Urinary bladder (tissue), 4 donors: Measurements from ENCODE around the gene B3GALT5. TPM values are rescaled to one million over a fixed set of nuclear protein-coding genes. Genes with fewer than 3 reads are reported as not detected.
A peak's percentile ranks its signal among the peaks of the same experiment; 100 is the strongest.

ENCODE experiments used
- DNase-seq: peaks from one replicate; pipeline ENCODE4 v3.0.0-alpha.2; 2015; ENCODE audit errors: extremely low spot score
- H3K27ac ChIP-seq: one replicate; pipeline ENCODE4 v1.5.1; 2013; ENCODE audit warnings: low read depth, mild to moderate bottlenecking, moderate library complexity
- H3K36me3 ChIP-seq: one replicate; pipeline ENCODE4 v1.6.1; 2013; ENCODE audit warnings: mild to moderate bottlenecking, moderate library complexity; ENCODE audit not compliant: insufficient read depth
- H3K4me1 ChIP-seq: one replicate; pipeline ENCODE4 v1.6.1; 2013; ENCODE audit warnings: mild to moderate bottlenecking, moderate library complexity; ENCODE audit not compliant: insufficient read depth
- H3K4me3 ChIP-seq: one replicate; pipeline ENCODE4 v1.5.1; 2013; ENCODE audit warnings: low read depth, low read length
- WGBS: extraction: QIAGEN DNeasy Blood & Tissue Kit; methylation state at CpG from one replicate; pipeline ENCODE4 v1.1.7; 2013; 5-methylcytosine and 5-hydroxymethylcytosine counted together
- polyA plus RNA-seq: library from polyadenylated mRNA; stranded (reverse); fragments of 200-250 nt; gene quantifications from one replicate; pipeline ENCODE4 v1.2.3, GENCODE V29; 2013
- total RNA-seq: library from RNA; depleted of rRNA; stranded (reverse); fragments of >200 nt; gene quantifications from one replicate; pipeline ENCODE4 v1.2.3, GENCODE V29; 2014
- donor health status: healthy with polysubstance abuse.
- donor health status: healthy.

Gene B3GALT5
- total and polyA plus RNA-seq, 2 donors: 0.18 to 2.0 TPM

DNA sequence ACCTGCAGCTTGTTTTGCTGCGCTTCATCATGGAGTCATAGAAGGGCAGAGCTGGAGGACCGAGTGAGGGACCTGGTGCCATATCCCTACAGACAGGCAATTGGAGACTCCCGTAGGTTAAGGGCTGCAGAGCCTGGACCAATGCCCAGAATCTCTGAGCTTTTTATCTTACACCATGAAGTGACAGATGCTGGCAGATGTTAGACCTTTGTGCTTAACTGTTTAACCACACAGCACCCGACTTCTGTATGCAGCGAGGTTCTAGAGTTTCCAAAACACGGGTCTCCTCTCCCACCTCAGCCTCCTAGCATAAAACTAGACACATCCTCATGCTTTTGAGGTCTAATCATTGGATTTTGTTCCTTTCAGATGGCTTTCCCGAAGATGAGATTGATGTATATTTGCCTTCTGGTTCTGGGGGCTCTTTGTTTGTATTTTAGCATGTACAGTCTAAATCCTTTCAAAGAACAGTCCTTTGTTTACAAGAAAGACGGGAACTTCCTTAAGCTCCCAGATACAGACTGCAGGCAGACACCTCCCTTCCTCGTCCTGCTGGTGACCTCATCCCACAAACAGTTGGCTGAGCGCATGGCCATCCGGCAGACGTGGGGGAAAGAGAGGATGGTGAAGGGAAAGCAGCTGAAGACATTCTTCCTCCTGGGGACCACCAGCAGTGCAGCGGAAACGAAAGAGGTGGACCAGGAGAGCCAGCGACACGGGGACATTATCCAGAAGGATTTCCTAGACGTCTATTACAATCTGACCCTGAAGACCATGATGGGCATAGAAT is 47.6 kb downstream of the B3GALT5 start:
- H3K27ac ChIP-seq: no peak overlapping the region
- H3K36me3 ChIP-seq: no peaks in the 10 kb centered on the region
- no peak overlapping the region for H3K4me3 ChIP-seq
- H3K4me1 ChIP-seq: no peaks in the 10 kb centered on the region
- 10% methylated on average over 17 of the region's 17 CpGs for WGBS
- DNase-seq: peak; percentile 70

DNA sequence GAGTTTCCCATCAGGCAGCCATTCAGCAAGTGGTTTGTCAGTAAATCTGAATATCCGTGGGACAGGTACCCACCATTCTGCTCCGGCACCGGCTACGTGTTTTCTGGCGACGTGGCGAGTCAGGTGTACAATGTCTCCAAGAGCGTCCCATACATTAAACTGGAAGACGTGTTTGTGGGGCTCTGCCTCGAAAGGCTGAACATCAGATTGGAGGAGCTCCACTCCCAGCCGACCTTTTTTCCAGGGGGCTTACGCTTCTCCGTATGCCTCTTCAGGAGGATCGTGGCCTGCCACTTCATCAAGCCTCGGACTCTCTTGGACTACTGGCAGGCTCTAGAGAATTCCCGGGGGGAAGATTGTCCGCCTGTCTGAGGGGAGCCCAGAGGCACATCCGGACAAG is 48.4 kb downstream of the B3GALT5 start:
- DNase-seq: no peak
- WGBS: 96% methylated on average over 18 of the region's 18 CpGs
- H3K4me3 ChIP-seq: no peak overlapping the region
- H3K4me1 ChIP-seq: no peaks in the 10 kb centered on the region
- H3K36me3 ChIP-seq: no peaks in the 10 kb centered on the region
- H3K27ac ChIP-seq: no peak overlapping the region

DNA sequence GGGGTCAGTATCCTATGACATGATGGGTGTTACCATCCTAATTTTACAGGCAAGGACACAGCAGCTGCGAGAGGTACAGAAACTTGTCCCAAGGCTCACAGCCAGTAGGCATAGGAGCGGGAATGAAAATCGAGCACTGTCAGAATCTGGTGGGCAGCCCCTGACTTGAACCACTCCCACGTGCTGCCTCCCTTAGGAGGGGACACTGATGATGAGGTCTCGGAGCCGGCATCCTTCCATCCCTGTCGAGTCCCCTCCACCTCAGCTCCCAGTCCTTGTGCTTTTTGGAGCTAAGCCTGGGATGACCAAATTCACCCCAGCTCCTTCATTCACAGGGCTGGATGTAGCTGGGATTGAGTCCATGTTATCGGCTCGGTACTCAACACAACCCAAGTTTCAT is 49.0 kb downstream of the B3GALT5 start:
- Histone ChIP-seq H3K4me1 (no peaks in the 10 kb centered on the region), H3K27ac (no peak overlapping the region), H3K36me3 (no peaks in the 10 kb centered on the region), H3K4me3 (no peak overlapping the region)
- 95% methylated on average over 9 of the region's 9 CpGs for WGBS
- no peak for DNase-seq

DNA sequence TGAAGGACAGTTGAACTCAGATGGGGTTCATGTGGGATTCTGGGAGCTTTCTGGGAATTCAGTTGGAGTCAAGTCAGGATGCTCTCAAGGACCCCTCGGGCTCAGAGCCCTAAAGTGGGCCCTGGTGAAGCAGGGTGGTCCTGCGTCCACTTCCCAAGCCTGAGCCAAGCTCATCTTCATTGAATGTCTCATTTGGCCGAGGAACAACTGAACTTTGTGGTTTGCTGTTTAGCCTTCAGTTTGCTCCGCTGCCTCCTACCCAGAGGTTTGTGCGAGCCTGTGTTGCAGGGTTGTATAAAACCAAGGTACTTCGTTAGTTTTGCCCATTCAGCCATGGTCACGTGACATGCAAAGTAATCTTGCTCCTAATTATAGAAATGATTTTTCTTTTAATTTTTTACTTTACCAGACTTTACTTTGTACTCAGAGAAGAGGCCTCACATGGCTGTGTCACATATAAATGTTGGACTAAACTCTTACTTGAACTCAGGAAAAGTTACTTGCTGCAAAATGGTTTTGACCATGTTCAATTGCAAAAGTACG is 49.7 kb downstream of the B3GALT5 start:
- H3K4me1 ChIP-seq: no peaks in the 10 kb centered on the region
- no peaks in the 10 kb centered on the region for H3K36me3 ChIP-seq
- no peak for DNase-seq
- H3K4me3 ChIP-seq: no peak overlapping the region
- 91% methylated on average over 8 of the region's 8 CpGs for WGBS
- no peak overlapping the region for H3K27ac ChIP-seq

DNA sequence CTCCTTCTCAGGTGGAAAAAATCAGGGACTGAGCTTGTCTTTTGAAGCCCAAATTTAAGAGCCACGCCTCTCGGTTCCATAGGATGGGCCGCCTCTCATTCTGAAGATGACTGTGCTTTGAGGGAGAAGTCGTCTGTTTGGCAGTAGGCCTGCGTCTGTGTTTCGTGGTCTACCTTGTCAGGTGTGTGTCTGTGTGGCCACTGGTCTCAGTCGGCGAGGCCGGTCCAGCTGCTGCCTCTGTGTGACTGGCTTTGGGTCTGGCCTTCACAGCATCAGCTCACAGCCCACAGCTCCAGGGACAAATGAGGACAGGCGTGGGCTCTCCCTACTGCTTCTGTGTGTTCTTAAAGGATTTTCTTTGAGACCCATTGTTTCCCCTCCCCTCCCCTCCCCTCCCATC is 50.3 kb downstream of the B3GALT5 start:
- WGBS: 92% methylated on average over 10 of the region's 10 CpGs
- Histone ChIP-seq H3K4me3 (no peak overlapping the region), H3K4me1 (no peaks in the 10 kb centered on the region), H3K27ac (no peak overlapping the region), H3K36me3 (no peaks in the 10 kb centered on the region)
- no peak for DNase-seq

DNA sequence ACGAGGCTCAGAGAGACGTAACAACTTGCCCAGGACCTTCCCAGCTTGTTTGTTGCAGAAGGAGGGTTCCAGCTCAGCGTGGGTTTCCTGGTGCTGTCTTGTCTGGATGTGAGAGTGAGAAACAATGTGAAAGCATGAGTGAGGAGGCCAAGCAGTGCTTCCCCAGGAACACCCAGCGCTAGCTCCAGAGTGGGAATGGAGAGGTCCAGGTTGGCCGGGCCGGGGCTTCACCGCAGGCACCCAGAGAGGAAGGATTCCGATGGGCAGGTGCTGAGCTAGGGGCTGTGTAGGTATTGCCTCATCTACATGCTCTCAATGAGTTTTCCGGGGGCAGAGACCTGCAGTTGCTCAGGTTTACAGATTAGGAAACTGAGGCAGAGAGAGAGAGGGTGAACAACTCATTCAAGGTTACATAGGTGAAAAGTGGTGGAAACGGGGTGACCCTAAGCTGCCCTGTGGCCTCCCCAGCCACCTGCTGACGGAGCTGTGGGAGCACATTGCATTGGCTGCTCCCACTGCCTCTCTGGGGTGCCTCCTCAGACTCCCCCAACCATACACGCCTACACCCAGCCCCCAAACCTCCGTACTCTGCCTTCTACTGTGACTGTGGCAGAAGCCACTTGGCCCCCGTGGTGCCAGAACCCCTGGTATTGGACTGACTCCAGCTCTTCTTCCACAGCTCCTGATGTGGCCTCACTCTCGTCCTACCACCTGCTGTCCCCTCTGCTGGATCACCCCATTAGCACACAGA is 51.2 kb downstream of the B3GALT5 start:
- 92% methylated on average over 15 of the region's 15 CpGs for WGBS
- Histone ChIP-seq H3K4me3 (no peak overlapping the region), H3K4me1 (no peaks in the 10 kb centered on the region), H3K27ac (no peak overlapping the region), H3K36me3 (no peaks in the 10 kb centered on the region)
- DNase-seq: no peak

DNA sequence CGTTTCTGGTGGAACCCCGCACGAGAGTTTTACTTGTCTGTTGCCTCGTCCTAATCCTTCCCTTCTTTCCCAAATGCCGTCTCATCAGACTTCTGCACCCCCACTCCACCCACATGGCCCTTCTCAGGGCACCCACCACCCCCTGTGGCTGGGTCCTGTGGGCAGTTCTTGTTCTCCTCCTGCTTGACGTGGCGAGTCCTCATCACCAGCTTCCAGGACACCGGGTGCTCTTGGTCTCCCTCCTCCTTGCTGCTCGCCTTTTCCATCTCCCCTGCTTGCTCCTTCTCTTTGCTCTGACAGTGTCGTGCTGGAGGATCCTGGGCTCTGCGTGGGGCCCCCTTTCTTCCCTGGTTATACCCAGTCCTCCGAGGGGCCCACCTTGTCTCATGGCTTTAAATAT is 51.8 kb downstream of the B3GALT5 start:
- WGBS: 94% methylated on average over 12 of the region's 12 CpGs
- no peak for DNase-seq
- Histone ChIP-seq H3K4me1 (no peaks in the 10 kb centered on the region), H3K4me3 (no peak overlapping the region), H3K27ac (no peak overlapping the region), H3K36me3 (no peaks in the 10 kb centered on the region)

DNA sequence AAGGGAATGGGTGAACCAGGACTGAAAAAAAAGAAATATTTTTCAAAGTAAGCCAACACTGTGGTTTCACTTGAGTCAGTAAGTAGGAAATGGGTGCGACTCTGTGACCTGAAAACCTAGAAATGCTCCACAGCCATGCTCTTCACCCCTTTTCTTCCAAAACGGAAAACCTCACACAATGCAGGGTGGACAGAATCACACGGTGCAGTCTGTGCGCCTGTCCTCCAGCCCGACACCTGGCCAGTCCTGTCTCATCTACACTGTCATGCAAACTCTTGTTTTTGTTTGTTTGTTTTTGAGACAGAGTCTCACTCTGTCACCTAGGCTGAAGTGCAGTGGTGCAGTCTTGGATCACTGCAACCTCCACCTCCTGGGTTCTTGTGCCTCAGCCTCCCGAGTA is 53.3 kb downstream of the B3GALT5 start:
- Histone ChIP-seq H3K36me3 (no peaks in the 10 kb centered on the region), H3K4me3 (no peak overlapping the region), H3K4me1 (no peaks in the 10 kb centered on the region), H3K27ac (no peak overlapping the region)
- no peak for DNase-seq
- WGBS: 95% methylated on average over 6 of the region's 6 CpGs

DNA sequence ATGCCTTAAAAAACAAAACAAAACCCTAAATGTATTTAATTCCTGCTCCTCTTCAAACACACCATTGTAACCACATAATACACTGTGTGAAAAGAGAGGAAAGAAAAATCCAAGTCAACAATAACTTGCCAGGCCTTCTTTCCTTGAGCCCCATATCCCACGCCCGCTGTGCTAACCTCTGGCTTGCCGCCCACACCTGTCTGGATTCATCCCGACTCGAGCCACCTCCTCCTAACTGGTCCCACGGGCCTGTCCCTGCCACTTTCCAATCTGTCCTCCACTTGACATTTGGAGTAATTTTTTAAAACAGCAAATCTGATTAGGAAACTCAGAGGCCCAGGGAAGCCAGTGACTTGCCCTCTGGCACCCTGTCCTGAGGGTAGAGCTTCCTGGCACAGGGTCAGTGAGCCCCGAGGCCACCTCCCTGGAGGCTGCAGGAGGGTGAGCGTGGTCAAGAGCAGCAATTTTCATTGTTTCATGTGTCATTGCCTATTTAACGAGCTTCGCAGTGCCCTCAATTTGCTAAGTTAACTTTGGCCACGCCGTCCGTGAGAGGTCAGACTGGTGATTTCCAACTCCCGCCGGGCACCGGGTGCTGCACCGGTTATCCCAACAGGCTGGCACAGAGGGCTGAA is 54.1 kb downstream of the B3GALT5 start:
- WGBS: 86% methylated on average over 17 of the region's 17 CpGs
- Histone ChIP-seq H3K4me1 (no peaks in the 10 kb centered on the region), H3K4me3 (no peak overlapping the region), H3K36me3 (no peaks in the 10 kb centered on the region), H3K27ac (no peak overlapping the region)
- DNase-seq: no peak

DNA sequence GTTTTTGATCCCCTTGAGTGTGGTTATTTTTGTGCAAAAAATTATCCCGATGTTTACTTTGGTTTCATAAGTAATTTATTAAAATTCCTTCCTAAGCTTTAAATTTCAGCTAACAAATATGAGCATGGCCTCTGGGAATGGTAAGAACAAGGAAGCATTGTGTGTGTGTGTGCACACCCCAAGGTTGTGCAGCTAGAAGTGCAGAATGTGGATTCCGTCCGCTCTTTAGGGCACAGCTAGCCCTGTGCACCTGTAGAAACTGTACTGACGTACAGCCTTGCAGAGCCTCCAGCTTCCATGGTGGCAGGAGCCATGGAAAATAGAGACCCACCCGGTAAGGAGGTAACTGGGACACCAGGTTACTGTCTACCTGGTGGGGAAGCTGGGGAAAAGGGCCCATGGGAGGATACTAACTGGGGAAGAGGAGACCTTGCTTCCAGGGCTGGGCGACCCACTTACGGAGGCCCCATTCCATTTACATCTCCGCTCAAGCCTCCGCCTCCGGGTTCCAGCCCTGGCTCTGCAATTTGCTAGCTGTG is 54.7 kb downstream of the B3GALT5 start:
- Histone ChIP-seq H3K27ac (no peak overlapping the region), H3K4me1 (no peaks in the 10 kb centered on the region), H3K4me3 (no peak overlapping the region), H3K36me3 (no peaks in the 10 kb centered on the region)
- no peak for DNase-seq
- 94% methylated on average over 10 of the region's 10 CpGs for WGBS

DNA sequence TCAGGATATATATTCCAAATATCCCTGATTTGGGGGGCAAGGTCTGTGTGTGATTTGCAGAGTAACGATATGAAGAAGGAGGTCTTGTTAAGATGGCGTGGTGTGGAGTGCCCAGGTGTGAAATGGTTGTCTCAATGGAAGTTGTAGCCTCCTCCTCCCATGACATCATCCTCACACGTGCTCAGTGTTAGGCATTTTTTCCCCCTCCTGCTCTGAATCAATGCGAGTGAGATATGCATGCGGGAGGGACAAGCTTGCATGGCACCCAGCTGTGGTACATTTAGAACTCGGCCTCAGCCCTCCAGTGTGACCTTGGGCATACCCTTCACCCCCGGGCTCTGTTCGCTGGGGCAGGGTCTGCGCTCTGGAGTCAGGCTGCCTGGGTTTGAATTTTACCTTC is 55.6 kb downstream of the B3GALT5 start:
- WGBS: 94% methylated on average over 9 of the region's 9 CpGs
- no peaks in the 10 kb centered on the region for H3K4me1 ChIP-seq
- H3K36me3 ChIP-seq: no peaks in the 10 kb centered on the region
- H3K27ac ChIP-seq: no peak overlapping the region
- no peak overlapping the region for H3K4me3 ChIP-seq
- DNase-seq: no peak

DNA sequence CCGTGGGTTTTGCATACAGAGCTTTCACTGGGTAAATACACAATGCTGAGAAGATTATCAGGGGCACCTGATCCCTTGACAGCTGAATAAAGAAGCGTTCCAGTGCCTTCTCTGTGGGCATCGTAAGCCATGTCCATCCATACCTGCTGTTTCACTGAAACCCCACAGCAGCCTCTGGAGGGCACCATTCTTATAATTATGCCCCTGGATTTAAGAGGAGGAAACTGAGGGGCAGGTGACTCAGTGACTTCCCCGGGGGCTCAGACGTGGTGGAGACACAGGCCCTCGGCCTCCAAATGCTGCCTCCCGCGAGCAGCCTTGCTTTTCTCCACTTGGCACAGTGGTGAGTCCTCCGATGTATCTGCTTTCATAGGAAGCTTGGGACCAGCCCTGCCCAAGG is 56.7 kb downstream of the B3GALT5 start:
- 88% methylated on average over 9 of the region's 9 CpGs for WGBS
- DNase-seq: no peak
- Histone ChIP-seq H3K4me1 (no peaks in the 10 kb centered on the region), H3K36me3 (no peaks in the 10 kb centered on the region), H3K27ac (no peak overlapping the region), H3K4me3 (no peak overlapping the region)

DNA sequence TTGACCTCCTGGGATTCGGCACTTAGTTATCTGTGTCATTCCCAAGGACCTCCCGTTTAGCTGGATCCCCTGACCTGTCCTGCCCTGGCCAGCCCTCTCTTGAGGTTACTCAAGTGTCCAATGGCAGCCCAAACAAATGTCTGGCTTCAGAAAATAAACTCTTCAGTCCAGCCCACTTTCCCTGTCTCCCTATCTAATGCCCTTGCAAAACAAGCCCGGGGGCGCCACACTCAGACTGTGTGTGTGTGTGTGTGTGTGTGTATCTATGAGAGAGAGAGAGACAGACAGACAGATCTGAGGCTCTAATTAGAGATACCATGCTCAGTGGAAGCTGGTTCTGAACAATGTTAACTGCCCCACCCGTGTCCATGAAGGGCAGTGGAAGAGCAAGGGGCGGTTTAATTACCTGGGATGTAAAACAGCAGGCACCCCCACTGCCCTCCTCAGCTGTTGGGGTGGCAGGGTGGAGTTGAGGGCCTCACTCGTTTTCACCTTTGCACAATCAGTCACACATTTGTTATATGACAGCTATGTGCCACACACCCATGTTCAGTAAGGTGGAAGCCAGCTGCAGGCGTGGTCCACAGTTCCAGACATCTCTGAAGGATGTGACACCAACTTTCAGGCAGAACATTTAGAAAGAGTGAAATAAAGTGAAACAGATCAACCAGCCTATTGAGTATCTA is 57.4 kb downstream of the B3GALT5 start:
- H3K4me3 ChIP-seq: no peak overlapping the region
- no peak for DNase-seq
- H3K36me3 ChIP-seq: no peaks in the 10 kb centered on the region
- WGBS: 82% methylated on average over 8 of the region's 8 CpGs
- no peak overlapping the region for H3K27ac ChIP-seq
- no peaks in the 10 kb centered on the region for H3K4me1 ChIP-seq
